Muscle layer of colon (tissue), 2 donors: ENCODE results near the gene C19orf18.

ENCODE experiments used
- H3K27ac ChIP-seq: one replicate; pipeline ENCODE4 v1.7.0; 2013; ENCODE audit warnings: low read depth, mild to moderate bottlenecking, low read length, moderate library complexity
- H3K27me3 ChIP-seq, 2 donors: one replicate each; pipeline ENCODE4 v1.7.0; 2013; ENCODE audit warnings: low read length in 2 of 2, mild to moderate bottlenecking in 2 of 2; ENCODE audit not compliant: insufficient read depth in 2 of 2, control insufficient read depth in 1 of 2
- H3K36me3 ChIP-seq: one replicate; pipeline ENCODE4 v1.7.0; 2013; ENCODE audit warnings: mild to moderate bottlenecking, low read length; ENCODE audit not compliant: insufficient read depth
- H3K4me1 ChIP-seq: one replicate; pipeline ENCODE4 v1.7.0; 2013; ENCODE audit warnings: mild to moderate bottlenecking, low read length; ENCODE audit not compliant: insufficient read depth
- H3K4me3 ChIP-seq, 2 donors: one replicate each; pipeline ENCODE4 v1.7.0; 2013; ENCODE audit warnings: low read length in 2 of 2, low read depth in 1 of 2, mild to moderate bottlenecking in 1 of 2, moderate library complexity in 1 of 2
- H3K9ac ChIP-seq: one replicate; pipeline ENCODE4 v1.7.0; 2013; ENCODE audit warnings: low read length
- H3K9me3 ChIP-seq: one replicate; pipeline ENCODE4 v1.7.0; 2013; ENCODE audit warnings: mild to moderate bottlenecking, low read length
- donor health status: abdominal sarcoma.
- donor health status: Adenocarcinoma of cecum.

The C19orf18 gene

DNA sequence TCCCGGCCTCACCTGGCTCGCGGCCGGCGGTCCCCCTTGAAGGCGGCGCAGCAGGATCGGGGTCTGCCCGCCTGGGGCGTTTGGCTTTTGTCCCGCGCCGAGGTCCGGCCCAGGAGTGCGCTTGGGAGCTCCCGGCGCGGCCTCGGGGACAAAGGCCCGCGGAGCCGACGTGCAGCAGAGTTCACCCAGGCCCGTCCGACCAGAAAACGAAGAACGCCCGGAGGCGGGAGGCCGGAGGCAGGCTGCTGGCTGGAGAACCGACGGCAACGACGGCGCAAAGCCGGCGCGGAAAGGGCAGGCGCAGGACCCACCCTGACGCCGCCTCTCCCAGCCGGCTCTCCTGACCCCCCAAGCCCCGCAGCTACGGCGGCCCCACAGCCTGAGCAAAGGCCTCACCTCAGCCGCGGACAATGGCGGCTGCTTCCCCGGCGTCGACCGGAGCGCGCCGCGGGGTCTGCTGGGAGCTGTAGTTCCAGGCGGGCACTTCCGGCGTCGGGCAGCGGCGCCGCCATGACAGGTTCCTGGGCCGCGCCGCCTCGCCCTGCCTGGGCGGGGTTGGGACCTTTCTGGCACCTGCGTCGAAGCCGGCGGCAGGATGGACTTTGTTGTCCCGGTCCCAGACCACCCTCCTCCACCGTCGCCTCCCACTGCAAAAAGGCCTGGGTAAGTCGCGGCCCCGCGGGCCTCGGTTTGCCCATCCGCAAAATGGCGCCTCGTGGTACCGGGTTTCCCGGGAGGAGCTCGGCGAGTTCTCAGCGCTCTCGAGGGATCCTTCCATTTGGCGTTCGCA is 28.2 kb upstream of the C19orf18 start, which contains the start of gene ZNF606:
Gene ZNF606 (minus strand): TSS at position 437 of the 790 bp plus-strand sequence. CDS start 1,501 bp downstream, outside the sequence.
- Histone ChIP-seq H3K9ac (peak within 1 kb of the TSS; percentile 77), H3K27ac (peak within 1 kb of the TSS; percentile 73), H3K9me3 (peaks cover 53% of the 10 kb centered on the region), H3K4me1 (peaks cover 19% of the 10 kb centered on the region), H3K4me3 (peak within 1 kb of the TSS; percentile 59 to 99), H3K36me3 (peaks cover 43% of the 10 kb centered on the region), H3K27me3 (no peaks in the 10 kb centered on the region)

DNA sequence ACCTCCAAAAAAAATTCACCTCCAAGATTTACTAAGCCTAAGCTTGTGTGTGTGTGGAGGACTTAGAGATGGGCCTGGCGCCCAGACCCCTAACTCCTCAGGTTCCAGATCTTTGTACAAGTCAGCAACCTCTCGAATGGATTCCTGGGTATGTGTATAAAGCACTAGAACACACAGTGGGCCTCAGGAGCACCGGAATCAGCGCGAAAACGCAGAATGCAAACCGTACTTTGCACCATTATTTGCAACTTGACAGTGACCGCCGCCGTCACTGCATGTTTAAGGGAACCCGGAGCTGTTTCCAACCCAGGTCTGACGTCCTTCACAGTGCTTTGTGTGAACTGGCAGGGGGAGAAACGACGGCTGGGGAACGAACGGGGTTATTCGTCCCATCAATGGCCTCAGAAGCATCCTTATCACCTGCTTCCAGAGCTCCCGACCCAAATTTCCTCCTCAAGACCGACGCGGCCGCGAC is 27.6 kb upstream of the C19orf18 start:
- Histone ChIP-seq H3K4me3 (peak overlapping the region; percentile 59 to 99), H3K9ac (peak overlapping the region; percentile 77), H3K4me1 (peaks cover 19% of the 10 kb centered on the region), H3K9me3 (peaks cover 55% of the 10 kb centered on the region), H3K36me3 (peaks cover 50% of the 10 kb centered on the region), H3K27me3 (no peaks in the 10 kb centered on the region), H3K27ac (peak overlapping the region; percentile 73)

DNA sequence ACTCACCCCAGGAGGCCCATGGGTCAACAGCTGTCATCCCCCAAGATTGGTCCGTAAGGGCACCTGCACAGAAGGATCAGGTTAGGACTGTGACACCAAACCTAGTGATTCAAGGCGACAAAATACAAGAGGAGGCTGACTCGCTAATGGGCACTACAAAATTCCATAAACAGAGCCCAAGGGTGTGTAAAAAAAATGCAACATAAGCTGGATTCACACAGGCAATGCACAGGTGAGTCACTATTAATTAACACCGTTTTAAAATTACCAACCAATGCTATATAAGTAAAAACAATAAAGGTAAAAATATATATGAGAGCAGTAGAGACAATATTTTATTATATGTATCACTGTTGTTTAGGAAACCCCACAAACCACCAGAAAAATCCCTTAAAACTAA is 26.3 kb upstream of the C19orf18 start:
- Histone ChIP-seq H3K36me3 (peaks cover 55% of the 10 kb centered on the region), H3K27me3 (no peaks in the 10 kb centered on the region), H3K9ac (no peak overlapping the region), H3K4me1 (peaks cover 19% of the 10 kb centered on the region), H3K9me3 (peaks cover 54% of the 10 kb centered on the region), H3K4me3 (peak overlapping the region in 1 of 2 donors; percentile 99), H3K27ac (no peak overlapping the region)

DNA sequence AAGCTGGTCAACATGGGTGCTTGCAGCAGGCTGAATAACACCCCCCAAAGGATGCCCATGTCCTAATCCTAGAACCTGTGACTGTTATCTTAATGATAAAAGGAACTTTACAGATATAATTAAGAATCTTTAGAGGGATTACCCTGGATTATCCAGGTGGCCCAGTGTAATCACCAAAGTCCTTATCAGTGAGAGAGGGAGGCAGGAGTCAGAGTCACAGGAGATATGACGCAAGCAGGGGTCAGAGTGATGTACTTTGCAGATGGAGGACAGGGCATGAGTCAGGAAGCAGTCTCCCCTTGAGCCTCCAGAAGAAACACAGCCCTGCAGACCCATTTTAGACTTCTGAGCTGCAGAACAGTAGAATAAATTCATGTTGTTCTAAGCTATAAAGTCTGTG is 18.5 kb upstream of the C19orf18 start:
- Histone ChIP-seq H3K4me1 (no peaks in the 10 kb centered on the region), H3K27me3 (no peaks in the 10 kb centered on the region), H3K4me3 (no peak overlapping the region), H3K27ac (no peak overlapping the region), H3K9ac (no peak overlapping the region), H3K9me3 (peaks cover 56% of the 10 kb centered on the region), H3K36me3 (peaks cover 64% of the 10 kb centered on the region)

DNA sequence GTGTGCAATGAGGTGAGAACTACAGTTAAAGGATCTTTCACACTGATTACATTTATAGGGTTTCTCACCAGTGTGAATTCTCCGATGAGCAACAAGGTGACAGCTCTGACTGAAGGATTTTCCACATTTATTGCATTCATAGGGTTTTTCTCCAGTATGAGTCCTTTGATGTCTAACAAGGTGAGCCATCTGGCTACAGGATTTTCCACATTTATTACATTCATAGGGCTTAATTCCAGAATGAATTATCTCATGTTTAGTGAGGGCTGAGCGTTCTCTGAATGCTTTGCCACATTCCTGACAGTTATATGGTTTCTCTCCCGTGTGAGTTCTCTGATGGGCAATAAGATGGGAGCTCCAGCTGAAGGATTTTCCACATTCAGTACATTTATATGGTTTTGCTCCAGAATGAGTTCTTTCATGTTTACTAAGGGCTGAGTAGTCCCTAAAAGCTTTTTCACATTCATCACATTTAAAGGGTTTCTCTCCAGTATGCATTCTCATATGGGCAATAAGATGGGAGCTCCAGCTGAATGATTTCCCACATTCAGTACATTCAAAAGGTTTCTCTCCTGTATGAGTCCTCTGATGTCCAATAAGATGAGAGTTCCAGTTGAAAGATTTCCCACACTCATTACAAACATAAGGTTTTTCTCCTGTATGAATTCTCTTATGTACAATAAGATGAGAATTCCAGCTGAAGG is 4.4 kb upstream of the C19orf18 start:
- peaks cover 64% of the 10 kb centered on the region for H3K36me3 ChIP-seq
- no peaks in the 10 kb centered on the region for H3K27me3 ChIP-seq
- H3K4me1 ChIP-seq: no peaks in the 10 kb centered on the region
- H3K9me3 ChIP-seq: peaks cover 94% of the 10 kb centered on the region
- peak overlapping the region in 1 of 2 donors; percentile 46 for H3K4me3 ChIP-seq
- no peak overlapping the region for H3K9ac ChIP-seq
- no peak overlapping the region for H3K27ac ChIP-seq

DNA sequence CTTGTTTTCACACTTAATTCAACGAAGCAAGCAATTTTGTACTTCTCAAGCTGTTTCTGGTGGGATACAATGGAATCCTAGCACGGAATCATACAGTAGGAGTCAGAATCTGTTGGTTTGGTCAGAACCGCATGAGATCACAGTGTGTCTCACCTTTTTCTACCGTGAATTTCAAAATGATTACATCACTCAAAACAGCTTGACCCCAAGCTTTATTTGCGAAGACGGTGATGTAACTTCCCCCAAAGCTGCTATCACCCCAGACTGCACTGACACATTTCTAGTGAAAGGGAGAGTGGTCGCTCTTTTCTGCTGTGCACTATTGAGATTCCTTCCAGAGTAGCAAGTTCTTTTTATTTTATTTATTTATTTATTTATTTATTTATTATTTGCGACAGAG is 9.6 kb downstream of the C19orf18 start:
- H3K27me3 ChIP-seq: no peaks in the 10 kb centered on the region
- peaks cover 13% of the 10 kb centered on the region for H3K9me3 ChIP-seq
- no peak overlapping the region for H3K9ac ChIP-seq
- no peak overlapping the region for H3K27ac ChIP-seq
- H3K4me1 ChIP-seq: no peaks in the 10 kb centered on the region
- H3K4me3 ChIP-seq: no peak overlapping the region
- no peaks in the 10 kb centered on the region for H3K36me3 ChIP-seq

DNA sequence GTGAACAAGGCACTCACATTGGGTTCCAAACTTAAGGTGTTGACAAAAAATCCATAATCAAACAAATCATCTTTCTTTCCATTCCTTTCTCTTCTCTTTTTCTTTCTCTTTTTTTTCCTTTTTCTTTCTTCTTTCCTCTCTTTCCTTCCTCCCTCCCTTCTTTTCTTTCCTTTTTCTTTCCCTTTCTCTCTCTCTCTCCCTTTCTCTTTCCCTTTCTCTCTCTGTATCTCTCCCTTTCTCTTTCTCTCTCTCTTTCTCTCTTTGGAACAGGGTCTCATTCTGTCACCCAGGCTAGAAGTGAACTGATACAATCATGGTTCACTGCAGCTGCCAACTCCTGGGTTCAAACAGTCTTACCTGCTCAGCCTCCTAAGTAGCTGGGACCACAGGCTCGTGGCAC is 12.5 kb downstream of the C19orf18 start:
- no peak overlapping the region for H3K9ac ChIP-seq
- no peaks in the 10 kb centered on the region for H3K4me1 ChIP-seq
- no peak overlapping the region for H3K27ac ChIP-seq
- H3K4me3 ChIP-seq: no peak overlapping the region
- no peaks in the 10 kb centered on the region for H3K36me3 ChIP-seq
- H3K9me3 ChIP-seq: peaks cover 17% of the 10 kb centered on the region
- H3K27me3 ChIP-seq: no peaks in the 10 kb centered on the region

DNA sequence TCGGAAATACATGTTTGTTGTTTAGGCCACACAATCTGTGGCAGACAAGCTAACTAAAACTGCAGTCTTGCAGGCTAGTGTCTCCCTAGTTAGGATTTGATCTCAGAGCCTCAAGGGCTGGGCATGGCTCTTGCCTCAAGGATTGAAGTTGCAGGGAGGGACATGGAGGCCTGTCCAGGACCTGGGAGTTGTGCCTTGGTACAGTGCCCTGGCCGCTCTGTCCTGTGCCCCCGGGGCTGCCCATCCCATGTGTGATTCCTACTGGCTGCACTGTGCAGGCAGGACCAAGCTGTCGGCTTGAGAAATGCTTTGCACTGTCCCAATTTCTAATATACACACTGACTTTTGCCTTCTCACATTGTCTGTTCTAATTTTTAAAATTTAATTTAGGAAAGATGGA is 19.3 kb downstream of the C19orf18 start:
- Histone ChIP-seq H3K9me3 (peaks cover 10% of the 10 kb centered on the region), H3K4me3 (no peak overlapping the region), H3K27ac (no peak overlapping the region), H3K27me3 (no peaks in the 10 kb centered on the region), H3K9ac (no peak overlapping the region), H3K36me3 (no peaks in the 10 kb centered on the region), H3K4me1 (no peaks in the 10 kb centered on the region)

DNA sequence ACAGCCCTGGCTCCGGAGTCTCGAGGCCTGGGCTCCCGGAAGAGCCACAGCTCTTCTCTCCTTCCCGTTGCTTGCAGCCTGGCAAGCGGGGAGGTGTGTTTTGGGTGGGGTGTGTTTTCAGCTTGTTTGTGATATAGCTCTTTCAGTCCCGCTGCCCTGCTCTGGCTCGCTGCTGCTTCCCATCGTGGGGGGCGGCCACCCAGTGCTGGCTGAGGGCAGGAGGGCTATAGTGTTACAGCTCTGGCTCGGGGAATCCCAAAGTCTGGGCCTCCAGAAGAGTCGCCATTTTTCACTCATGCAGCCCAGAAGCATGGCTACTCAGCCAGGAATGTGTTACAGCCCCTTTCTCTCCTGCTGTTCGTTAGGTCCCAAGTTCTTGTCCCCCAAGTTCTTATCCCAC is 24.6 kb downstream of the C19orf18 start:
- no peaks in the 10 kb centered on the region for H3K27me3 ChIP-seq
- peaks cover 3% of the 10 kb centered on the region for H3K9me3 ChIP-seq
- H3K9ac ChIP-seq: no peak overlapping the region
- H3K27ac ChIP-seq: no peak overlapping the region
- H3K4me3 ChIP-seq: no peak overlapping the region
- H3K4me1 ChIP-seq: peaks cover 8% of the 10 kb centered on the region
- H3K36me3 ChIP-seq: no peaks in the 10 kb centered on the region

DNA sequence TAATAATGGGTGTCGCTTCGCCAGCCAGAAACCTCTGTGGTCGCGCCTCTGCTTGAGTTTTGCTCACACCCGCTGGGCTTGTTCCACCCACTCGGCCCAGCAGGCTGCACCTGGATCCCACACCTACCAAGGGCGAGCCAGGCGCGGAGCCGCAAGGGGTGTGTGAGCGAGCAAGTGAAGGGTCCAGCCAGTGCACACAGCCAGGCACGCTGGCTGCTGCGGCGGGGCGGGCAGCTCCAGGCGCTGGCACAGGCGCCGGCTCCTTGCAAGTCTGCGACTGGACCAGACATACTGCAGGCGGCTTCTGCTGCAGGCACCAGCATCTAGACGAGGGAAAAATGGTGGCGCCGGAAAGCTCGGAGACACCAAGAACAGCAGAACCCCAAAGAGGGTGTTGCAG is 25.0 kb downstream of the C19orf18 start:
- Histone ChIP-seq H3K9ac (no peak overlapping the region), H3K27ac (no peak overlapping the region), H3K4me3 (no peak overlapping the region), H3K36me3 (no peaks in the 10 kb centered on the region), H3K9me3 (peaks cover 3% of the 10 kb centered on the region), H3K4me1 (peaks cover 8% of the 10 kb centered on the region), H3K27me3 (no peaks in the 10 kb centered on the region)

DNA sequence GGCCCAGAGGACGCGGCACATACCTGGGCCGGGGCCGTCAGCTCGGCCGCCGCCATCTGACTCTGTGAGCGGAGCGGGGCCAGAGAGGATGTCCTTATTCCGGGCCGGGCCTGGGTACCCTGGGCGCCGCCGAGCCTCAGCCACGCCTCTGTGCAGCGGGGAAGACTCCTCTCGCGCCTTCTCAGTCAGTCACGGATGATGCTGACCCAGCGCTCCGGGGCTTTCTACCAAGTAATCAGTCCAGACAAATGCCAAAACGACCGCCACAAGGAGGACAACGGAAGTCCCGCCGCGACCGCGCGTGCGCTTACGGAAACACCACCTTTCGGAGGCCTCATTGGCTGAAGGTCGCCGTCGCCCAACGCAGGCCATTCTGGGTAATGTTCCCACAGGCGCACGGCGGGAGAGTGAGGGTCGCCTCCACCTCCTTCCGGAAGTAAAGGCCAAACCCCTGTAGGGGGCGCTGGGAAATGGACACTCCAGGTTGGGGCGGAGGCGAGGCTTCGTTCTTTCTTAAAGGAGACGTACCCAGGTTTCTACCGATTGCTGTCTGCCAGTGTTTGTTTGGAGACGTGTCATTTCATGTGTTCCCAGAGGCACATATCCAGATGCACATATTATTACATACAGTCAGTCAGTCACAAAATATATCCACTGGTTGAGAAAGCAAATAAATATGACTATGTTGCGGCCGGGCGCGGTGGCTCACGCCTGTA is 26.8 kb downstream of the C19orf18 start, which contains the start of gene ZNF256:
Gene ZNF256 (minus strand): TSS at position 288 of the 716 bp plus-strand sequence. CDS start 232 bp downstream, at position 56.
- H3K9ac ChIP-seq: peak within 1 kb of the TSS; percentile 51
- peaks cover 8% of the 10 kb centered on the region for H3K4me1 ChIP-seq
- H3K36me3 ChIP-seq: peaks cover 11% of the 10 kb centered on the region
- peak within 1 kb of the TSS; percentile 85 for H3K27ac ChIP-seq
- H3K9me3 ChIP-seq: peaks cover 10% of the 10 kb centered on the region
- H3K4me3 ChIP-seq: peak within 1 kb of the TSS; percentile 68 to 89
- no peaks in the 10 kb centered on the region for H3K27me3 ChIP-seq
